ENCODE measurements around the gene ZBTB16. TPM values are rescaled to one million over a fixed set of nuclear protein-coding genes. Genes with fewer than 3 reads are reported as not detected.
A peak's percentile ranks its signal among the peaks of the same experiment; 100 is the strongest.

The ZBTB16 gene
- total RNA-seq, 1 donor from 2014 or later: 3.7 TPM

DNA sequence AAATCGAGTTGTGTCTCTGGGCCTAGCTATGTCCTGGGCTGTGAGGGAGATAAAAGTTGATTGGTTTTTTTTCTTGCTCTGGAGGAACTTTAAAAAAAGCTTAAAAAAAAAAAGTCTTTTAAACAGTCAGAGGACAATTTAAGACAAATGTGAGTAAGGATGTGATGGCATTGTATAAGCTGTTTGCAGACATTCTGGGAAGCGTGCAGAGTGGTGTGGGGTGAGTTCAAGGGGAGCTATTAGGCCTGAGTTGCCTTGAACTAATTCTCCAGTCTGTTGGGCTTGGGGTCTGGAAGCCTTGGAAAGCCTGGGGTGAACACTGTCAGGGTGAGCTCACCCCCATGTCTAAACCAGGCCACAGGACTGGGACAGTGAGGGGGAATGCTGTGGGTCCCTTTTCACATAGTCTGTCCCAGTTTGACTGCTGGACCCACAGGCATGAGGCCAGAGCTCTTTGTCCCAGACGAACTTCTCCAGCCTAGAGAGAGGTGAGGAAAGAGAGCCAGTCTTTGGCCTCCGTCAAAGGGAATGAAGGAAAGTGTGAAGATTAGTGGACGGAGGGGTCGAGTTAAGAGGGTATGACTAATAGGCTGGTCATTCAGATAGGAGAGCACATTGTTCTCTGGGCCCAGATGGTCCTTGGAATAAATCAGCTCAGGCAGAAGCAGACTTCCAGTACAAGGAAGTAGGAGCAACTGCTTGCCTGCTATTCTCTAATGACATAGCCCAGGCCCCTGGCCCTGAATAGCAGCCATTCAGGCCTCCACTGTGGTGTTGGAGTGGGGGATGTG is 160.2 kb downstream of the ZBTB16 start:
- FAIRE-seq: no peak
- peak in 1 of 2 donors; percentile 31 for DNase-seq (ENCODE audit: low spot score in 2 of 2)

DNA sequence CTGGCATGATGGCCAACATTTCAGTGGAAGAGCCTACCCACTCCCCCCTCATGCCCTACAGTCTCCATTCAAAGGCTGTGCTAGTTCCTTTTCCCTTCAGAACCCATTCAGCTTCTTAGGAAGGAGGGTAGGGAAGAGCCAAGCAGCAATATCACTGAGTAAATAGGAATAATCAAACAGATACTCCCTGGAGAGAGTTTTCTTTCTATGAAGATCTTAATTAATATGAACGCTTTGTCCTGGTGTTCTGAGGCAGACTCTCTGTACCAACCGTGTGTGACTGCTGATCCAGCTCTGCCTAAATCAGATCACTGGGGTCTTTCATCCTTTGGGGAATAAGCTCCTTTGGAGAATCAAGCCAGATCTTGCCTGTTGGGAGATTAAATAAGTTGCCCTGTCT is 161.5 kb downstream of the ZBTB16 start:
- no peak for FAIRE-seq

DNA sequence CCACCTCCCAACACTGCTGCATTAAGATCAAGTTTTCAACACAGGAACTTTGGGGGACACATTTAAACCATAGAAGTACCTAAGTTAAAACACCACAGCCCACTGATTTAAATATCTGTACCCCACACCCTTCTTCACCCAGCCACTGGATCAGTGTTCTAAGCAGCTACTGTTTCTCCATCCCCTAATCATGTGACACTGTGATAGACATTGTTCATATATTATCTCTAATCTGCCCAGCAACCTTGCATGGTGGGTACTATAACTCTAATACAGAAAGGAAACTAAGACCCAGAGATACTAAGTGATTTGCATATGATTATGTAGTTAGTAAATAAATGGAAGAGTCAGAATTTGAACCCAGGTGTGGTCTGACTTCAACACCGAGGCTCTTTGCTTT is 166.2 kb downstream of the ZBTB16 start:
- DNase-seq (ENCODE audit: low spot score in 2 of 2) (no peak), FAIRE-seq (no peak)

More for the DNA sequence above, 161.5 kb downstream of the ZBTB16 start:
- no peak for DNase-seq (ENCODE audit: low spot score in 2 of 2)

DNA sequence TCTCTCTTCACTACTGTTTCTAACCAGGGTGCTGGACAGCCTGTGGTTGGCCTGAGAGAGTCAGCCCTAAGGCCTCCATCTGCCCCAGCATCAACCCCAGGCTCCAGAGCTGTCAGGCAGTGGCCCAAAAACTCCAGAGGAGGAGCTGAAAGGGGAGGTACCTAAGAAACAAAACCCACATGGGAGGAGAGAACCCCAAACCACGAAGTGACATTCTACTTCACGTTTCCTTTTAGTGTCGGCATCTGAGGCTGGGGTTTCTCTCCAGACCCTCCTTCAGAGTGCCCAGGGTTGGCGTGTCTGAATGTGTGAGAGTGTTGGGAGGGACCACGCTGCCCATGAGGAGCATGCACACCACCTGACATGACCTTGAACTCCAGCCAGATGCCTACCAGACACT is 166.8 kb downstream of the ZBTB16 start:
- no peak for DNase-seq (ENCODE audit: low spot score in 2 of 2)
- no peak for FAIRE-seq

GRCh38 chr11:114228435-114229411 is 169.2 kb downstream of the ZBTB16 start:
- DNase-seq (ENCODE audit: low spot score in 2 of 2) (peak in 1 of 2 donors; percentile 59), FAIRE-seq (no peak)

GRCh38 chr11:114230031-114230704 is 170.7 kb downstream of the ZBTB16 start:
- DNase-seq (ENCODE audit: low spot score in 2 of 2) (no peak), FAIRE-seq (no peak)

- no peak for DNase-seq (ENCODE audit: low spot score in 2 of 2)
- FAIRE-seq: no peak
These were observed 173.0 kb downstream of the ZBTB16 start for GRCh38 chr11:114232400-114233059.

DNA sequence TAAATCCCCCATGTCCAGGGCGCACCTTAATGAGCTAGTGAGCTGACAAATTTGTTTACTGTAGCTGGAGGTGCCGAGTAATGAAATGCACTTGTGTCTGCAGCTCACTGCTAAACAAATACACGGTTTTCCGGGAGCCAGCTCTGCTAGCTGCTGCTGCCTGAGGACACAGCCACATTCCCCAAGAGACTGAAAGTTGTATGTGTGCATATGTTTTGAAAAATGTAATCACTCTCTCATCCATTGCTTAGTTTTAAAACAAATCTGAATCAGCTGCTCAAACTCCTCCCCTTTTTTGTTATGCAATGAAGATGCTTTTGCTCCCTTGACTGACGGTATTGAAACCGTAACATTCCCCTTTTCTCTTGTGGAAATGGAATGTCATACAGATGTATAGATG is 174.2 kb downstream of the ZBTB16 start:
- DNase-seq (ENCODE audit: low spot score in 2 of 2) (no peak), FAIRE-seq (no peak)

GRCh38 chr11:114236829-114237228 is 177.3 kb downstream of the ZBTB16 start:
- FAIRE-seq: no peak
- no peak for DNase-seq (ENCODE audit: low spot score in 2 of 2)

- no peak for DNase-seq (ENCODE audit: low spot score in 2 of 2)
- no peak for FAIRE-seq
These were observed 178.1 kb downstream of the ZBTB16 start for GRCh38 chr11:114237321-114238280.

DNA sequence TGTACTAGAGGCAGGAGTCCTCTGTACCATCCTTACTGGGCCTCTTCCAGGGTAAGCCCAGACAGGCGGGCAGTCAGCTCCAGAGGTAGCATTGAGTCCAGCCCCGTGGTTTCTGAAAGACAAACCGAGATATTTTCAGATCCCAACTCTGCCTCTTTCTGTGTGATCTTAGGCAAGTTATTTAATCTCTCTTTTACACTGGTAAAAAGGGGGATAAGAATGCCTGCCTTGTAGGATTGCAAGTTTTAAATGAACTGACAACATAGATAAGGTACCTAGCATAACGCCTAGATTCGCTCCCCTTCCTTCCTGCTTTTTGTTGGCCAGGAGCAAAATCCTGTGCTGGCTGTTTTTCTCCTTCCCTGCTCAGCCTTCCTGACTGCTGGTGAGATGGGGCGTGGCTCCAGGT is 180.2 kb downstream of the ZBTB16 start:
- FAIRE-seq (no peak), DNase-seq (ENCODE audit: low spot score in 2 of 2) (no peak)

DNA sequence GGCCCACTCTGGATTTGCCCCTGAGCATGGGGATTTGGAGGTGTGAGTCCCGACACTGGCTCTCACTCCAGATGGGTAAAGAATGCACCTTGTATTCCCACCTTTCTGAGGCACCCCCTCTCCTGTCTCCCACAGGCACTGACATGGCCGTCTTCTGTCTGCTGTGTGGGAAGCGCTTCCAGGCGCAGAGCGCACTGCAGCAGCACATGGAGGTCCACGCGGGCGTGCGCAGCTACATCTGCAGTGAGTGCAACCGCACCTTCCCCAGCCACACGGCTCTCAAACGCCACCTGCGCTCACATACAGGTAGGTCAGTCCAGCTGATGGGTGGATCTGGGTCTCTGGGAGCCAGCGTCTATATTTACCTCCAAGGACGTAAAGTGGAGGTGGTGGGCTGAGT is 182.5 kb downstream of the ZBTB16 start:
- no peak for DNase-seq (ENCODE audit: low spot score in 2 of 2)
- FAIRE-seq: no peak

- FAIRE-seq (no peak), DNase-seq (ENCODE audit: low spot score in 2 of 2) (peak in 1 of 2 donors; percentile 49)
These were observed 184.2 kb downstream of the ZBTB16 start for GRCh38 chr11:114243461-114244372.

DNA sequence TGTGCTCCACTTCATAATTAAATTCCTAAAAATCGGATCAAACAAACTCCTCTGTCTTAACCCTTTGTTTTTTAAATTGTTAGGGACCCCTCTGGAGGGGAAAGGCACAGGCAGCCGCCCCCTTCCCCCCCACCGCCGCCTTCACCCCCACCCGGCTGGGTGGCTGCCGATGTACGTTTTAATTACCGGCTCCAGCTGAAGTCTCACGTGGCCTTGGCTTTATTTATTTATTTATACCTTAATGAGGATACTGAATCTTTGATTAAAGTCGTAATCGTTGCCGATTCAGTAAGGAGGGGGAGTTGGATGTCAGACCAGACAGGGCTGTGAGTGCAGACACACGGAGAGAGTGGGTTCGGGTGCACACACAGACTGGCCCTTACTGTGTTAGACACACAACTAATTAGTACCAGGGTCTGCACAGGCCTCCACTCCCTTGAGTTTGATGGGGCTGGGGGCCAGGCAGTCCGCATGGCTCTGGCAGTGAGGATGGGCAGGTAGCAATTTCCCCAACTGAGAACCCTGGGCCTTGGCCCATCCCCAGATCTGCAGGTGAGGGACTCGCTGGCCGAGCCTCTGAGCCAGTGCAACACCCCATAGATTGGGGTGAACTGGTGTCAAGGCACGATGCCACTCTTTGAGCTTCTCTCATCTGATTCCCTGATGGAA is 185.3 kb downstream of the ZBTB16 start:
- FAIRE-seq (no peak), DNase-seq (ENCODE audit: low spot score in 2 of 2) (no peak)

- FAIRE-seq: no peak
- DNase-seq (ENCODE audit: low spot score in 2 of 2): no peak
These were observed 187.0 kb downstream of the ZBTB16 start for GRCh38 chr11:114246321-114247069.

GRCh38 chr11:114247070-114247789 is 187.7 kb downstream of the ZBTB16 start:
- no peak for FAIRE-seq
- DNase-seq (ENCODE audit: low spot score in 2 of 2): no peak

Data from frontal cortex (tissue), 4 donors.